Upper lobe of left lung (tissue), 6 donors: ENCODE measurements around the gene TNFRSF12A. TPM values are rescaled to one million over a fixed set of nuclear protein-coding genes. Genes with fewer than 3 reads are reported as not detected.

Source experiments
- ATAC-seq, 2 donors: fragments of 200-7000 bp; cut with Tn5 transposase; one replicate each; pipeline ENCODE4 v1.9.1; 2022; ENCODE audit warnings: mild to moderate bottlenecking in 2 of 2, moderate library complexity in 2 of 2; ENCODE audit not compliant: low FRiP score in 2 of 2
- DNase-seq, 2 donors: peaks; one replicate each; pipeline ENCODE4 v3.0.0-alpha.2; 2019 to 2020
- H3K27ac ChIP-seq, 4 donors: fragments of 200-600 bp; sonication (generic); one replicate each; pipeline ENCODE4 v1.5.1; 2016 to 2019
- H3K27me3 ChIP-seq, 4 donors: fragments of 200-600 bp; sonication (generic); one replicate each; pipeline ENCODE4 v1.5.1; 2017 to 2019
- H3K36me3 ChIP-seq, 4 donors: fragments of 200-600 bp; sonication (generic); one replicate each; pipeline ENCODE4 v1.5.1; 2016 to 2019
- H3K4me1 ChIP-seq, 4 donors: fragments of 200-600 bp; sonication (generic); one replicate each; pipeline ENCODE4 v1.5.1; 2018 to 2019
- H3K4me3 ChIP-seq, 4 donors: fragments of 200-600 bp; sonication (generic); one replicate each; pipeline ENCODE4 v1.5.1; 2017 to 2019; ENCODE audit warnings: mild to moderate bottlenecking in 2 of 4, moderate library complexity in 1 of 4
- H3K9me3 ChIP-seq, 4 donors: fragments of 200-600 bp; sonication (generic); one replicate each; pipeline ENCODE4 v1.5.1; 2018 to 2019
- EP300 ChIP-seq, 4 donors: sonication (generic); formaldehyde crosslinking; IDR thresholded peaks; one replicate each; pipeline ENCODE4 v1.5.1; 2017; ENCODE audit warnings: antibody characterized with exemption in 4 of 4, control low read depth in 2 of 4
- POLR2A ChIP-seq, 4 donors: fragments of 450-650 bp; IDR thresholded peaks; one replicate each; pipeline ENCODE4 v1.5.1; 2016 to 2017; ENCODE audit warnings: antibody characterized with exemption in 4 of 4, mild to moderate bottlenecking in 2 of 4
- POLR2AphosphoS5 ChIP-seq, 2 donors: sonication (generic); formaldehyde crosslinking; IDR thresholded peaks; one replicate each; pipeline ENCODE4 v1.5.1; 2017; ENCODE audit warnings: antibody characterized with exemption in 2 of 2
- WGBS, 2 donors: methylation state at CpG; one replicate each; pipeline ENCODE4 v1.1.5; 2017 to 2018; 5-methylcytosine and 5-hydroxymethylcytosine counted together
- total RNA-seq, 6 donors: library from RNA; depleted of rRNA in 4 of 6; stranded (reverse); fragments of >200 nt in 4 of 6; gene quantifications; one replicate each; pipeline versions ENCODE4 v1.1.0 to v1.2.1, GENCODE V29; 2016 to 2021
- TF ChIP-seq, protein P1 (sequence below), 6 experiments: fragments of 450-650 bp in 4 of 6; fragments of 200-600 bp in 2 of 6; sonication (generic) in 2 of 6; IDR thresholded peaks; one replicate each; pipeline ENCODE4 v1.5.1; 2016 to 2019; ENCODE audit warnings: antibody characterized with exemption in 6 of 6
- donor health status: DM: no; HTN: no; CAD: no; lungs with moderate emphysema.
- donor health status: DM: no; HTN: yes; CAD: no; lungs with severe emphysema.

Gene TNFRSF12A
- total RNA-seq, 6 donors from 2014 or later, result 37.7 to 431 (median 76.5) TPM

DNA sequence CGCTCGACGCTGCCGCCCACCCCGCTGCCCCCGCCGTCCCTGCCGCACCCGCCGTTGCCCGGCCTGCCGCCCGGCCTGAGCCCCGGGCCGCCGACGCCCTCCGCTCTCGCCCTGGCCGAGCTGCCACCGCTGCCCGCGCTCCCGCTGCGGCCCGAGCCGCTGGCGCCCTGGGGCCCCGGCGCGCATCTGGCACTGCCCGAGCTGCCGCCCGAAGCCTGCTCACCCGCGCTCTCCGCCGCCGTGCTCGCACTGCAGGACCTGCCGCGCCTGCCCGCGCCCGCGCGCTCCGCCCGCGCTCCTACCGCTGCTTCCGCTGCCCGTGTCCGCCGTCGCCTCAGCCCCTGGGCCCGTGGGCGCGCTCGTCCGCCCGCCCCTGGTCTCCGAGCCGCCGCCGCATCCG is 15.8 kb upstream of the TNFRSF12A start:
- DNase-seq (no peak), ATAC-seq (no peak)
- H3K27me3 ChIP-seq, result no peaks in the 10 kb centered on the region
- H3K4me3 ChIP-seq, result peak overlapping the region in 3 of 4 donors; percentile 46 to 51 (median 49)
- H3K36me3 ChIP-seq, result no peaks in the 10 kb centered on the region
- peaks cover 20 to 40% (median 27%) of the 10 kb centered on the region in 4 donors for H3K4me1 ChIP-seq
- 7% methylated on average over 3 of the region's 67 CpGs; no CpG with 5 or more reads in 1 of the 2 donors for WGBS, 2 donors
- H3K9me3 ChIP-seq, result no peaks in the 10 kb centered on the region
- TF ChIP-seq EP300 (IDR thresholded peaks at IDR 0.05), result no peak
- TF ChIP-seq, protein P1, sequence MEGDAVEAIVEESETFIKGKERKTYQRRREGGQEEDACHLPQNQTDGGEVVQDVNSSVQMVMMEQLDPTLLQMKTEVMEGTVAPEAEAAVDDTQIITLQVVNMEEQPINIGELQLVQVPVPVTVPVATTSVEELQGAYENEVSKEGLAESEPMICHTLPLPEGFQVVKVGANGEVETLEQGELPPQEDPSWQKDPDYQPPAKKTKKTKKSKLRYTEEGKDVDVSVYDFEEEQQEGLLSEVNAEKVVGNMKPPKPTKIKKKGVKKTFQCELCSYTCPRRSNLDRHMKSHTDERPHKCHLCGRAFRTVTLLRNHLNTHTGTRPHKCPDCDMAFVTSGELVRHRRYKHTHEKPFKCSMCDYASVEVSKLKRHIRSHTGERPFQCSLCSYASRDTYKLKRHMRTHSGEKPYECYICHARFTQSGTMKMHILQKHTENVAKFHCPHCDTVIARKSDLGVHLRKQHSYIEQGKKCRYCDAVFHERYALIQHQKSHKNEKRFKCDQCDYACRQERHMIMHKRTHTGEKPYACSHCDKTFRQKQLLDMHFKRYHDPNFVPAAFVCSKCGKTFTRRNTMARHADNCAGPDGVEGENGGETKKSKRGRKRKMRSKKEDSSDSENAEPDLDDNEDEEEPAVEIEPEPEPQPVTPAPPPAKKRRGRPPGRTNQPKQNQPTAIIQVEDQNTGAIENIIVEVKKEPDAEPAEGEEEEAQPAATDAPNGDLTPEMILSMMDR (IDR thresholded peaks at IDR 0.05), result no peak
- no peak for TF ChIP-seq POLR2AphosphoS5 (IDR thresholded peaks at IDR 0.05)
- no peak for TF ChIP-seq POLR2A (IDR thresholded peaks at IDR 0.05)
- H3K27ac ChIP-seq, result peak overlapping the region in 1 of 4 donors; percentile 86

GRCh38 chr16:3004781-3005284 is 15.3 kb upstream of the TNFRSF12A start:
- 8 to 15% methylated on average over 19 to 25 of the region's 25 CpGs for WGBS, 2 donors
- no peaks in the 10 kb centered on the region for H3K9me3 ChIP-seq
- peaks cover 20 to 46% (median 29%) of the 10 kb centered on the region in 4 donors for H3K4me1 ChIP-seq
- TF ChIP-seq, protein P1 (IDR thresholded peaks at IDR 0.05), result no peak
- no peak for TF ChIP-seq EP300 (IDR thresholded peaks at IDR 0.05)
- peak in 1 of 2 donors; percentile 48 for TF ChIP-seq POLR2AphosphoS5 (IDR thresholded peaks at IDR 0.05)
- TF ChIP-seq POLR2A (IDR thresholded peaks at IDR 0.05), result peak in 1 of 4 donors; percentile 50
- ATAC-seq, result no peak
- peak overlapping the region in 3 of 4 donors; percentile 46 to 51 (median 49) for H3K4me3 ChIP-seq
- DNase-seq, result peak in 1 of 2 donors; percentile 82
- H3K36me3 ChIP-seq, result no peaks in the 10 kb centered on the region
- H3K27me3 ChIP-seq, result no peaks in the 10 kb centered on the region
- H3K27ac ChIP-seq, result peak overlapping the region; percentile 49 to 86 (median 74)

GRCh38 chr16:3007059-3007956 is 12.9 kb upstream of the TNFRSF12A start:
- Histone ChIP-seq H3K9me3 (no peaks in the 10 kb centered on the region), H3K27me3 (no peaks in the 10 kb centered on the region), H3K36me3 (no peaks in the 10 kb centered on the region), H3K27ac (peak overlapping the region; percentile 35 to 78 (median 74)), H3K4me1 (peaks cover 23 to 62% (median 36%) of the 10 kb centered on the region in 4 donors), H3K4me3 (peak overlapping the region in 1 of 4 donors; percentile 26)
- ATAC-seq (no peak), DNase-seq (no peak)
- 51 to 55% methylated on average over 11 to 13 of the region's 13 CpGs for WGBS, 2 donors
- TF ChIP-seq POLR2AphosphoS5 (IDR thresholded peaks at IDR 0.05) (no peak), EP300 (IDR thresholded peaks at IDR 0.05) (no peak), POLR2A (IDR thresholded peaks at IDR 0.05) (no peak)

GRCh38 chr16:3007957-3008689 is 12.0 kb upstream of the TNFRSF12A start:
- 11 to 13% methylated on average over 16 to 17 of the region's 17 CpGs for WGBS, 2 donors
- peak overlapping the region in 1 of 4 donors; percentile 26 for H3K4me3 ChIP-seq
- no peaks in the 10 kb centered on the region for H3K27me3 ChIP-seq
- no peak for ATAC-seq
- H3K27ac ChIP-seq, result peak overlapping the region; percentile 36 to 78 (median 74)
- peaks cover 25 to 62% (median 38%) of the 10 kb centered on the region in 4 donors for H3K4me1 ChIP-seq
- no peaks in the 10 kb centered on the region for H3K9me3 ChIP-seq
- peak in 1 of 2 donors; percentile 74 for DNase-seq
- TF ChIP-seq EP300 (IDR thresholded peaks at IDR 0.05) (no peak), POLR2AphosphoS5 (IDR thresholded peaks at IDR 0.05) (peak in 1 of 2 donors; percentile 17)
- no peaks in the 10 kb centered on the region for H3K36me3 ChIP-seq

DNA sequence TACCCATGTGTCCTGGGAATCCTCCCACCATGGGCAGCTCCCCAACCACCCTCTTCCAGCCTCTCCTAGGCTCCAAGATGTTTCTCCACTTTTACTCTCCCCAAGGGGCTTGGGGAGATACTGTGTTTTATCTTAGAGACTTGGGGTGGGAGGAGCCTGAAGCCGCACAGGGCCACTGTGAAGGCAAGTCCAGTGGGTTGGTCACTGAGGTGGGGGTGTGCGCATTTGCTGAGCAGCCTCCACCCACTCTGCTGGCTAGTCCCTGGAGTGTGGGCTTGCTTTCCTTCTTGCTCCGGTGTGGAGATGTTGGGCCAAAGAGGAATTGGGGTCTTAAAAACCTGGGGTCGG is 11.5 kb upstream of the TNFRSF12A start:
- DNase-seq (no peak), ATAC-seq (no peak)
- no peaks in the 10 kb centered on the region for H3K9me3 ChIP-seq
- H3K36me3 ChIP-seq, result no peaks in the 10 kb centered on the region
- H3K27me3 ChIP-seq, result no peaks in the 10 kb centered on the region
- peak overlapping the region; percentile 58 to 78 (median 74) for H3K27ac ChIP-seq
- WGBS, 2 donors, result 40 to 64% methylated on average over 1 to 4 of the region's 4 CpGs
- peaks cover 22 to 58% (median 38%) of the 10 kb centered on the region in 4 donors for H3K4me1 ChIP-seq
- no peak overlapping the region for H3K4me3 ChIP-seq
- TF ChIP-seq POLR2A (IDR thresholded peaks at IDR 0.05), result no peak
- no peak for TF ChIP-seq POLR2AphosphoS5 (IDR thresholded peaks at IDR 0.05)
- TF ChIP-seq, protein P1 (IDR thresholded peaks at IDR 0.05), result no peak
- TF ChIP-seq EP300 (IDR thresholded peaks at IDR 0.05), result no peak
